ENCODE data around the gene RPP25. TPM values are rescaled to one million over a fixed set of nuclear protein-coding genes. Genes with fewer than 3 reads are reported as not detected.

The RPP25 gene
- total and polyA plus RNA-seq, 2 of the 13 experiments (the other 11 are each of a cell fraction or from before 2014, with no cell fraction given), result 0.05 to 0.11 TPM

DNA sequence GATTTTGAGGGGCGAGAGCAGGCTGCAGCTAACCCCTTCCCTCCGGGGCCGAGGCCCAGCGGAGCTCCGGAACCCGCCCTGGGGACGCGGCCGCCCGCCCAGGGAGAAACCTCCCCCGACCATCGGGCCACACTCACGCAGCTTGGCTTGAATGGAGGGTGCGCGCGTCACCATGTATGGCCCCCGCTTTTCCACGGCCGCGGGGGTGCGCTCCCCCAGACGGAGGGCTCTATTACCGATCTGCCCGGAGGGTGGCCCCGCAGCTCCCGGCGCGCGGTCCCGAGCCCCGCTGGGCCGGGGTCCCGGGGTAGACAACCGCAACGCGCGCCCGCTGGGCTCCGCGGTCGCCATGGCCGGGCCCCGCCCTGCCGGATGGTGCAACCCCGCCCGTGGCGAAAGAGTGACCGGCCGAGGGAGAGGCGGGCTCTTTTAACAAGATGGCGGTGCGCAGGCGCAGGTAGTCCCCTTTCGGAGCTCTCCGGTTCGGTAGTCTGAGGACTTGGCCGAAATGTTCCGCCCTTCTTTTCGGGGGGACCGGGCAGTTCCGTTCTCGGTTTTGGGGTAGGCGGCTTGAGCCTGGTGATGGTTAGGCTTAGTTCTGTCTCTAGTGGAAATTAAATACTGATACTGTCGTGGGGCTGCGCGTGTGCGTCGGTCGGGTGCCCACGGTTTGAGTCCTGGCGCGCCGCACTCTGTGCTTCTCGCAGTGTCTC, 50.0 kb downstream of the RPP25 start, which contains the start of gene FAM219B (continued):
- TF ChIP-seq, protein P1, sequence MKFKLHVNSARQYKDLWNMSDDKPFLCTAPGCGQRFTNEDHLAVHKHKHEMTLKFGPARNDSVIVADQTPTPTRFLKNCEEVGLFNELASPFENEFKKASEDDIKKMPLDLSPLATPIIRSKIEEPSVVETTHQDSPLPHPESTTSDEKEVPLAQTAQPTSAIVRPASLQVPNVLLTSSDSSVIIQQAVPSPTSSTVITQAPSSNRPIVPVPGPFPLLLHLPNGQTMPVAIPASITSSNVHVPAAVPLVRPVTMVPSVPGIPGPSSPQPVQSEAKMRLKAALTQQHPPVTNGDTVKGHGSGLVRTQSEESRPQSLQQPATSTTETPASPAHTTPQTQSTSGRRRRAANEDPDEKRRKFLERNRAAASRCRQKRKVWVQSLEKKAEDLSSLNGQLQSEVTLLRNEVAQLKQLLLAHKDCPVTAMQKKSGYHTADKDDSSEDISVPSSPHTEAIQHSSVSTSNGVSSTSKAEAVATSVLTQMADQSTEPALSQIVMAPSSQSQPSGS (CRISPR knock-in tag; IDR thresholded peaks at IDR 0.05), result no peak; the same call in 1 of the 2 replicates
- TF ChIP-seq CBX2 (IDR thresholded peaks at IDR 0.05; ENCODE audit: low read depth, low read length) (no peak), CBX2 (CRISPR knock-in tag; IDR thresholded peaks at IDR 0.05; ENCODE audit: low read depth) (no peak; the same call in 1 of the 2 replicates), FOXO1 (CRISPR knock-in tag; IDR thresholded peaks at IDR 0.05) (no peak), NCOA2 (CRISPR knock-in tag; IDR thresholded peaks at IDR 0.05) (no peak; the same call in 1 of the 2 replicates), POLR2AphosphoS2 (IDR thresholded peaks at IDR 0.05; ENCODE audit: low read depth, low read length) (no peak), HNRNPL (IDR thresholded peaks at IDR 0.05; ENCODE audit: low read depth, low read length) (no peak), MAFG (CRISPR knock-in tag; IDR thresholded peaks at IDR 0.05) (no peak), ZNF101 (CRISPR knock-in tag; IDR thresholded peaks at IDR 0.05; ENCODE audit: borderline replicate concordance, low read depth) (no peak), MEIS1 (CRISPR knock-in tag; IDR thresholded peaks at IDR 0.05; ENCODE audit: borderline replicate concordance) (peak; percentile 22; the same call in 1 of the 2 replicates), RBFOX2 (IDR thresholded peaks at IDR 0.05; ENCODE audit: low read depth, low read length) (peak; percentile 94), ZNF746 (CRISPR knock-in tag; IDR thresholded peaks at IDR 0.05) (no peak), ZBTB7B (CRISPR knock-in tag; IDR thresholded peaks at IDR 0.05) (no peak), FOXA3 (CRISPR knock-in tag; IDR thresholded peaks at IDR 0.05) (no peak), ZNF550 (CRISPR knock-in tag; IDR thresholded peaks at IDR 0.05; ENCODE audit: borderline replicate concordance) (0 out of 2 replicates have a peak, but pooled peaks have one; percentile 40), ZNF430 (CRISPR knock-in tag; IDR thresholded peaks at IDR 0.05) (no peak), ZNF329 (CRISPR knock-in tag; IDR thresholded peaks at IDR 0.05; ENCODE audit: low read depth) (no peak), ZNF605 (CRISPR knock-in tag; IDR thresholded peaks at IDR 0.05) (no peak), PAX8 (CRISPR knock-in tag; IDR thresholded peaks at IDR 0.05; ENCODE audit: borderline replicate concordance) (0 out of 2 replicates have a peak, but pooled peaks have one; percentile 75), ZNF720 (CRISPR knock-in tag; IDR thresholded peaks at IDR 0.05) (no peak), ISL2 (CRISPR knock-in tag; IDR thresholded peaks at IDR 0.05) (0 out of 2 replicates have a peak, but pooled peaks have one; percentile 20), ZBTB7A (CRISPR knock-in tag; IDR thresholded peaks at IDR 0.05) (no peak), ZNF619 (CRISPR knock-in tag; IDR thresholded peaks at IDR 0.05) (no peak)
- TF ChIP-seq, protein P2, sequence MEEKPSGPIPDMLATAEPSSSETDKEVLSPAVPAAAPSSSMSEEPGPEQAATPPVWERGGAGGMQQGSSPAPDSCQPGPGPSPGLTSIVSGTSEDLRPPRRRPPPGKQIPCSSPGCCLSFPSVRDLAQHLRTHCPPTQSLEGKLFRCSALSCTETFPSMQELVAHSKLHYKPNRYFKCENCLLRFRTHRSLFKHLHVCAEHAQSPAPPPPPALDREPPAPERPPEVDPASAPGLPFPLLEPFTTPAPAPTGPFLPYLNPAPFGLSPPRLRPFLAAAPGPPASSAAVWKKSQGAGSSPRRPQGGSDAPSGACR (CRISPR knock-in tag; IDR thresholded peaks at IDR 0.05), result no peak
- TF ChIP-seq, protein P3, sequence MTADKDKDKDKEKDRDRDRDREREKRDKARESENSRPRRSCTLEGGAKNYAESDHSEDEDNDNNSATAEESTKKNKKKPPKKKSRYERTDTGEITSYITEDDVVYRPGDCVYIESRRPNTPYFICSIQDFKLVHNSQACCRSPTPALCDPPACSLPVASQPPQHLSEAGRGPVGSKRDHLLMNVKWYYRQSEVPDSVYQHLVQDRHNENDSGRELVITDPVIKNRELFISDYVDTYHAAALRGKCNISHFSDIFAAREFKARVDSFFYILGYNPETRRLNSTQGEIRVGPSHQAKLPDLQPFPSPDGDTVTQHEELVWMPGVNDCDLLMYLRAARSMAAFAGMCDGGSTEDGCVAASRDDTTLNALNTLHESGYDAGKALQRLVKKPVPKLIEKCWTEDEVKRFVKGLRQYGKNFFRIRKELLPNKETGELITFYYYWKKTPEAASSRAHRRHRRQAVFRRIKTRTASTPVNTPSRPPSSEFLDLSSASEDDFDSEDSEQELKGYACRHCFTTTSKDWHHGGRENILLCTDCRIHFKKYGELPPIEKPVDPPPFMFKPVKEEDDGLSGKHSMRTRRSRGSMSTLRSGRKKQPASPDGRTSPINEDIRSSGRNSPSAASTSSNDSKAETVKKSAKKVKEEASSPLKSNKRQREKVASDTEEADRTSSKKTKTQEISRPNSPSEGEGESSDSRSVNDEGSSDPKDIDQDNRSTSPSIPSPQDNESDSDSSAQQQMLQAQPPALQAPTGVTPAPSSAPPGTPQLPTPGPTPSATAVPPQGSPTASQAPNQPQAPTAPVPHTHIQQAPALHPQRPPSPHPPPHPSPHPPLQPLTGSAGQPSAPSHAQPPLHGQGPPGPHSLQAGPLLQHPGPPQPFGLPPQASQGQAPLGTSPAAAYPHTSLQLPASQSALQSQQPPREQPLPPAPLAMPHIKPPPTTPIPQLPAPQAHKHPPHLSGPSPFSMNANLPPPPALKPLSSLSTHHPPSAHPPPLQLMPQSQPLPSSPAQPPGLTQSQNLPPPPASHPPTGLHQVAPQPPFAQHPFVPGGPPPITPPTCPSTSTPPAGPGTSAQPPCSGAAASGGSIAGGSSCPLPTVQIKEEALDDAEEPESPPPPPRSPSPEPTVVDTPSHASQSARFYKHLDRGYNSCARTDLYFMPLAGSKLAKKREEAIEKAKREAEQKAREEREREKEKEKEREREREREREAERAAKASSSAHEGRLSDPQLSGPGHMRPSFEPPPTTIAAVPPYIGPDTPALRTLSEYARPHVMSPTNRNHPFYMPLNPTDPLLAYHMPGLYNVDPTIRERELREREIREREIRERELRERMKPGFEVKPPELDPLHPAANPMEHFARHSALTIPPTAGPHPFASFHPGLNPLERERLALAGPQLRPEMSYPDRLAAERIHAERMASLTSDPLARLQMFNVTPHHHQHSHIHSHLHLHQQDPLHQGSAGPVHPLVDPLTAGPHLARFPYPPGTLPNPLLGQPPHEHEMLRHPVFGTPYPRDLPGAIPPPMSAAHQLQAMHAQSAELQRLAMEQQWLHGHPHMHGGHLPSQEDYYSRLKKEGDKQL (CRISPR knock-in tag; IDR thresholded peaks at IDR 0.05; ENCODE audit: low read depth), result 0 out of 2 replicates have a peak, but pooled peaks have one; percentile 8

All from HepG2 (cell line).